HCT116 (cell line): ENCODE measurements around the gene ERCC5. TPM values are rescaled to one million over a fixed set of nuclear protein-coding genes. Genes with fewer than 3 reads are reported as not detected.

Source experiments
- ATAC-seq: fragments of 200-7000 bp; cut with Tn5 transposase; 2 replicates; pipeline ENCODE4 v1.9.1; 2020; ENCODE audit warnings: mild to moderate bottlenecking, moderate library complexity
- BruUV-seq: library from RNA; stranded (reverse); fragments of 400-500 nt; replicated peaks from 2 replicates; lab custom pipeline; 2021; lab: Mats Ljungman, UMichigan
- CTCF ChIA-PET: fragments of 300-600 bp; sonication (Branson Sonifier 250); formaldehyde crosslinking; loops from one replicate; lab custom pipeline; 2021; ENCODE audit warnings: antibody characterized with exemption; lab: Charles Lee
- POLR2A ChIA-PET: fragments of 300-600, 350-600 bp; sonication (Branson Sonifier 250); formaldehyde crosslinking; loops from one replicate; lab custom pipeline; 2021; ENCODE audit warnings: antibody characterized with exemption; lab: Charles Lee
- RAD21 ChIA-PET, 2 experiments: fragments of 300-600 bp; sonication (Branson Sonifier 250); formaldehyde crosslinking; loops; one replicate each; lab custom pipeline; 2023; ENCODE audit warnings: low total read pairs in 2 of 2; ENCODE audit not compliant: uncharacterized antibody in 2 of 2, unreplicated experiment in 2 of 2, low non-redundant PET in 1 of 2; lab: Charles Lee
- DNase-seq: peaks from one replicate; pipeline ENCODE4 v3.0.0-alpha.2; 2010; ENCODE audit warnings: low read depth, low spot score
- H2AFZ ChIP-seq: fragments of 200-600 bp; shearing (Covaris generic), sonication (generic); 2 replicates; pipeline ENCODE4 v1.6.1; 2017; ENCODE audit warnings: low read depth, mixed run types, mixed read lengths, antibody characterized with exemption, low read length; ENCODE audit not compliant: poor library complexity, severe bottlenecking
- H3K27ac ChIP-seq: 2 replicates; pipeline ENCODE4 v1.5.1; 2012; ENCODE audit warnings: low read depth, low read length
- H3K27me3 ChIP-seq: fragments of 200-600 bp; sonication (generic); 2 replicates; pipeline ENCODE4 v1.6.1; 2016; ENCODE audit warnings: mixed run types, low read length, mixed read lengths; ENCODE audit not compliant: insufficient read depth
- H3K36me3 ChIP-seq, 2 experiments: fragments of 200-500 bp in 1 of 2; fragments of 200-600 bp in 1 of 2; sonication (Bioruptor generic) in 1 of 2; sonication (generic) in 1 of 2; 2 replicates each; pipeline versions ENCODE4 v1.5.1 to v1.6.1; 2014 to 2016; ENCODE audit warnings: low read length in 2 of 2, inconsistent platforms in 1 of 2, mixed read lengths in 1 of 2, mixed run types in 1 of 2; ENCODE audit not compliant: insufficient read depth in 2 of 2, control insufficient read depth in 1 of 2
- H3K4me1 ChIP-seq, 2 experiments: fragments of 200-600 bp in 1 of 2; sonication (generic) in 1 of 2; 2 replicates each; pipeline versions ENCODE4 v1.5.1 to v1.6.1; 2012 to 2017; ENCODE audit warnings: low read length in 2 of 2, inconsistent platforms in 1 of 2, mild to moderate bottlenecking in 1 of 2, mixed read lengths in 1 of 2, mixed run types in 1 of 2, moderate library complexity in 1 of 2; ENCODE audit not compliant: insufficient read depth in 2 of 2, control insufficient read depth in 1 of 2
- H3K4me2 ChIP-seq: fragments of 200-600 bp; sonication (generic); 2 replicates; pipeline ENCODE4 v1.6.1; 2017; ENCODE audit warnings: mixed run types, low read length, mixed read lengths
- H3K4me3 ChIP-seq, 2 experiments: fragments of 200-600 bp in 1 of 2; sonication (generic) in 1 of 2; replicated peaks in 1 of 2; 2 replicates each; pipeline ENCODE4 v1.5.1; 2011 to 2016; ENCODE audit warnings: low read length in 2 of 2, control low read depth in 1 of 2, low read depth in 1 of 2, mild to moderate bottlenecking in 1 of 2, mixed read lengths in 1 of 2, mixed run types in 1 of 2
- H3K79me2 ChIP-seq: fragments of 200-600 bp; sonication (generic); 2 replicates; pipeline ENCODE4 v1.6.1; 2017; ENCODE audit warnings: mild to moderate bottlenecking, mixed run types, low read length, moderate library complexity, mixed read lengths; ENCODE audit not compliant: insufficient read depth
- H3K9ac ChIP-seq: fragments of 200-600 bp; sonication (generic); 2 replicates; pipeline ENCODE4 v1.6.1; 2016; ENCODE audit warnings: low read length, mixed read lengths
- H3K9me2 ChIP-seq: fragments of 200-600 bp; sonication (generic), shearing (Covaris generic); 2 replicates; pipeline ENCODE4 v1.6.1; 2017; ENCODE audit warnings: mixed run types, mild to moderate bottlenecking, moderate library complexity; ENCODE audit not compliant: insufficient read depth
- H3K9me3 ChIP-seq, 2 experiments: fragments of 200-500 bp in 1 of 2; fragments of 200-600 bp in 1 of 2; sonication (Bioruptor generic) in 1 of 2; sonication (generic) in 1 of 2; 2 replicates each; pipeline ENCODE4 v1.6.1; 2014 to 2017; ENCODE audit warnings: low read length in 2 of 2, mixed read lengths in 2 of 2, inconsistent platforms in 1 of 2, low read depth in 1 of 2, mild to moderate bottlenecking in 1 of 2, mixed run types in 1 of 2, moderate library complexity in 1 of 2; ENCODE audit not compliant: control insufficient read depth in 1 of 2, insufficient read depth in 1 of 2
- H4K20me1 ChIP-seq: fragments of 200-600 bp; sonication (generic), shearing (Covaris generic); 2 replicates; pipeline ENCODE4 v1.6.1; 2017; ENCODE audit warnings: mixed run types, mild to moderate bottlenecking, moderate library complexity; ENCODE audit not compliant: insufficient read depth
- EZH2phosphoT487 ChIP-seq: fragments of 200-600 bp; IDR thresholded peaks from 2 replicates; pipeline ENCODE4 v1.6.1; 2018; ENCODE audit warnings: antibody characterized with exemption, borderline replicate concordance
- POLR2AphosphoS5 ChIP-seq: IDR thresholded peaks from 2 replicates; pipeline ENCODE4 v1.6.1; 2011; ENCODE audit warnings: mild to moderate bottlenecking, low read depth, low read length, moderate library complexity
- REST ChIP-seq: IDR thresholded peaks from 2 replicates; pipeline ENCODE4 v1.6.1; 2012; ENCODE audit warnings: low read depth
- SRF ChIP-seq: IDR thresholded peaks from 2 replicates; pipeline ENCODE4 v1.6.1; 2012; ENCODE audit warnings: low read depth
- YY1 ChIP-seq: IDR thresholded peaks from 2 replicates; pipeline ENCODE4 v1.6.1; 2011; ENCODE audit warnings: low read length, low read depth, moderate library complexity, mild to moderate bottlenecking; ENCODE audit not compliant: insufficient replicate concordance; ENCODE audit errors: extremely low read depth
- ZNF274 ChIP-seq: fragments of 200-500 bp; sonication (Bioruptor generic); IDR thresholded peaks from 2 replicates; pipeline ENCODE4 v1.6.1; 2014; ENCODE audit warnings: mild to moderate bottlenecking, low read depth, low read length, inconsistent platforms
- intact Hi-C: fragments of 100-400 bp; cut with micrococcal nuclease; formaldehyde crosslinking; loops from 2 replicates; pipeline ENCODE4 v1.10.0; 2022
- total RNA-seq: library from RNA; stranded (reverse); gene quantifications from one replicate; pipeline ENCODE4 v1.2.1, GENCODE V29; 2021; ENCODE audit not compliant: unreplicated experiment
- TF ChIP-seq, protein P1 (sequence below): IDR thresholded peaks from 2 replicates; pipeline ENCODE4 v1.6.1; 2012
- TF ChIP-seq, protein P2 (sequence below), 3 experiments: fragments of 200-600 bp in 1 of 3; sonication (generic) in 1 of 3; IDR thresholded peaks in 2 of 3; conservative IDR thresholded peaks in 1 of 3; 2 replicates each; pipeline ENCODE4 v1.5.1; 2012 to 2017; ENCODE audit warnings: low read depth in 2 of 3, low read length in 2 of 3, antibody characterized with exemption in 1 of 3, borderline replicate concordance in 1 of 3, control low read depth in 1 of 3, mild to moderate bottlenecking in 1 of 3, mixed read lengths in 1 of 3, mixed run types in 1 of 3, moderate library complexity in 1 of 3; ENCODE audit not compliant: insufficient read depth in 1 of 3

Gene ERCC5
- total RNA-seq, 1 experiment from 2014 or later, result 25.6 TPM

DNA sequence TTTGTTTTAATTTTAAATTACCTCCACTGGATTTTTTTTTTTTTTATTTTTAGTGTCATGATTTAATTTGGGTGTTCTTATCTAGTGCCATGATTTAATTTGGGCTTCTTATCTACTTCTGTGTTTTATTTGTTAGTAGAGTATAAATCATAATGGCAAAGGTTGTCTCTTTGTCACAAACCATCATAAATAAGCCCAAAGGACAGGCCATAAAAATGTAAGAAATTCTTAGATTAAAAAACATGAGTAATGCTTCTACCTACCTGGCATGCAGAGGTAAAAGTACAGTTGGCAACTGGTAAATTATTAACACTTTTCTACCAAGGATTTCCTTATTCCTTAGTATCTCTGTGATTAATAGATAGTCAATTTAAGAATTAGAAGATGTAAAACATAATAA is 55.2 kb downstream of the ERCC5 start:
- intact Hi-C loops, result no loop called here
- Histone ChIP-seq H3K79me2 (no peaks in the 10 kb centered on the region), H3K9me2 (no peaks in the 10 kb centered on the region), H3K27ac (no peak overlapping the region), H4K20me1 (no peaks in the 10 kb centered on the region), H3K4me1 (no peaks in the 10 kb centered on the region), H3K4me2 (no peak overlapping the region), H3K9me3 (no peaks in the 10 kb centered on the region), H3K27me3 (no peaks in the 10 kb centered on the region)
- CTCF ChIA-PET, result no interaction called here
- ATAC-seq (no peak), DNase-seq (no peak)
- no TSS peak for BruUV-seq
- RAD21 ChIA-PET, result no interaction called here
- TF ChIP-seq ZNF274 (no peak), POLR2AphosphoS5 (no peak), EZH2phosphoT487 (no peak), SRF (no peak), YY1 (no peak), REST (no peak)
- TF ChIP-seq, protein P1, sequence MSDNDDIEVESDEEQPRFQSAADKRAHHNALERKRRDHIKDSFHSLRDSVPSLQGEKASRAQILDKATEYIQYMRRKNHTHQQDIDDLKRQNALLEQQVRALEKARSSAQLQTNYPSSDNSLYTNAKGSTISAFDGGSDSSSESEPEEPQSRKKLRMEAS, result no peak
- TF ChIP-seq, protein P2, sequence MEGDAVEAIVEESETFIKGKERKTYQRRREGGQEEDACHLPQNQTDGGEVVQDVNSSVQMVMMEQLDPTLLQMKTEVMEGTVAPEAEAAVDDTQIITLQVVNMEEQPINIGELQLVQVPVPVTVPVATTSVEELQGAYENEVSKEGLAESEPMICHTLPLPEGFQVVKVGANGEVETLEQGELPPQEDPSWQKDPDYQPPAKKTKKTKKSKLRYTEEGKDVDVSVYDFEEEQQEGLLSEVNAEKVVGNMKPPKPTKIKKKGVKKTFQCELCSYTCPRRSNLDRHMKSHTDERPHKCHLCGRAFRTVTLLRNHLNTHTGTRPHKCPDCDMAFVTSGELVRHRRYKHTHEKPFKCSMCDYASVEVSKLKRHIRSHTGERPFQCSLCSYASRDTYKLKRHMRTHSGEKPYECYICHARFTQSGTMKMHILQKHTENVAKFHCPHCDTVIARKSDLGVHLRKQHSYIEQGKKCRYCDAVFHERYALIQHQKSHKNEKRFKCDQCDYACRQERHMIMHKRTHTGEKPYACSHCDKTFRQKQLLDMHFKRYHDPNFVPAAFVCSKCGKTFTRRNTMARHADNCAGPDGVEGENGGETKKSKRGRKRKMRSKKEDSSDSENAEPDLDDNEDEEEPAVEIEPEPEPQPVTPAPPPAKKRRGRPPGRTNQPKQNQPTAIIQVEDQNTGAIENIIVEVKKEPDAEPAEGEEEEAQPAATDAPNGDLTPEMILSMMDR (IDR thresholded peaks at IDR 0.05 in 2 of 3, conservative IDR thresholded peaks at IDR 0.05 in 1 of 3; ENCODE audit: borderline replicate concordance in 1 of 3, insufficient read depth in 1 of 3, low read depth in 2 of 3, low read length in 2 of 3), result no peak
- TF ChIP-seq, all 23 proteins: peak for 0
- Histone ChIP-seq H3K4me3 (no peak overlapping the region), H3K9ac (no peak overlapping the region), H2AFZ (no peak overlapping the region), H3K36me3 (no peaks in the 10 kb centered on the region)
- POLR2A ChIA-PET, result no interaction called here
